COLO829 (cell line): ENCODE measurements around the gene ZDHHC11.
"Not testable (repeated sequence)": the region's sequence is repeated elsewhere in the genome, so short reads cannot be mapped to it uniquely, and the experiment has no call there.

Source experiments
- DNase-seq: peaks from one replicate; pipeline ENCODE4 v3.0.0; 2012; ENCODE audit warnings: low spot score

ZDHHC11 gene

DNA sequence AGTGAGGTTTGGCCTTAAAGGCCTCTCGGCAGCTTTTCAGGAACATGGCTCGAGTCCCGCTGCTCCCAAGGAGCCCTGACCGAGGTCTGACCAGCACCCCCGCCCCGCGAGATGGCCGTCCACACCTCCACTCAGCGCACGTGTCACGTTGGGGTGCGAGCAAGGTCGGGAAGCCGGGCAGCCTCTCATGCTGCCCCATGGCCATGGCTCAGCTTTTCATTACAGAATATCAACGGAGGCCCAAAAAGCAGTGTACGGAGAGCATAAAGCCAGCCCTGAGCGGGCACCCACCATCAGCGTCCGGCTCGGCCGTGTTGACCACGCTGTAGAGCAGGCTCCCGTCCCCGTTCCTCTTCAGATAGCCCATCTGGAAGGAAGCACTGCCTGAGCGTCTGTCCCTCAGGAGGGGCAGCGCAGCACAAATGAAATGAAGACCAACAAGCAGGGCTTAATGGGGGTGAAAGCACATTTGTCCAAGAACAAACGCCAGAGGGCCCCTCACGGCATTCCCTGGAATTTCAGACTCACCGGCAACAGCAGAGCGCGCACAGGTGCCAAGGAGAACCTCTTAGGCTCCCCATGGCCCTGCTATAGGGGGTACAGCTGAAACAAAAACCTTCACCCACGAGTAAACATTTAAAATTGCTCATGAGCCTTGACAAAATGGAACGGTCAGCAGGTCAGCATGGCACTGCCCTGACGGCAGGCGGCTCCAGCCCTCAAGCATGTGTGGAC lies 30.2 kb upstream of the ZDHHC11 start:
- no peak for DNase-seq

DNA sequence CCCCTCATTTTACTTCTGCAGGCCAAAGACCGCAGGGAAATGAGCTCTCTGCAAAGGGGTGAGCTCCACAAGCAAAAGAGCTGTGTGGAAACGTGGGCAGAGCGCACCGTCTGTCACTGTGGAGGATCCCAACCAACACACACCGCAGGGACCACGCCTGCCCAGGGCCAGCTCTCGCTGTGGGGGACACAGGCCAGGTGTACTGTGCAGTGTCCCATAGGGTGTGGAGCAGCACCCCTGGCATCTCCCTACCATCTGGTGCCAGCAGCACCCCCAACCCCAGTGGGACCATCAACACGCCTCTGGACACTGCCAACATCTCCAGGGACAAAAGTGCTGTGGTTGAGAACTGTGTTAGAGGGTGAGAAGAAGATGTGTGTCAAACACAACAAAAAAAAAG lies 27.9 kb upstream of the ZDHHC11 start:
- not testable (repeated sequence) for DNase-seq

DNA sequence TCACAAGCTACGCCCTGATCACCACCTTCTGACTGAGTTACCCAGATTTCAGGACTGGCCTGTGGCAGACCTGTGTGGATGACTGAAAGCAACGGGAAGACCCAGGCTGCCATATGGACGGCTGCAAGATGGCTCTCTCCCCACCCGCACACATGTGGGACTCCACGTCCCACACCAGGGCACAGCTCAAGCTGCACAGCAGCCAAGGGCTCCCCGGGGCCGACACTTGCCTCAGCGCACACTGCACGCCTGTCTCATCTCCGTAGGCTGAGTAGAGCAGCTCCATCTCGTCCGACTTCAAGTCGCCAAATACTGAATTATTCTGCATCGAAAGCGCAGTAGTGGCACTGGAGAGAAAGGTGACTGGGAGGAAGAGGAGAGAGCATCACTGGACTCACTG lies 27.3 kb upstream of the ZDHHC11 start:
- DNase-seq = no peak

DNA sequence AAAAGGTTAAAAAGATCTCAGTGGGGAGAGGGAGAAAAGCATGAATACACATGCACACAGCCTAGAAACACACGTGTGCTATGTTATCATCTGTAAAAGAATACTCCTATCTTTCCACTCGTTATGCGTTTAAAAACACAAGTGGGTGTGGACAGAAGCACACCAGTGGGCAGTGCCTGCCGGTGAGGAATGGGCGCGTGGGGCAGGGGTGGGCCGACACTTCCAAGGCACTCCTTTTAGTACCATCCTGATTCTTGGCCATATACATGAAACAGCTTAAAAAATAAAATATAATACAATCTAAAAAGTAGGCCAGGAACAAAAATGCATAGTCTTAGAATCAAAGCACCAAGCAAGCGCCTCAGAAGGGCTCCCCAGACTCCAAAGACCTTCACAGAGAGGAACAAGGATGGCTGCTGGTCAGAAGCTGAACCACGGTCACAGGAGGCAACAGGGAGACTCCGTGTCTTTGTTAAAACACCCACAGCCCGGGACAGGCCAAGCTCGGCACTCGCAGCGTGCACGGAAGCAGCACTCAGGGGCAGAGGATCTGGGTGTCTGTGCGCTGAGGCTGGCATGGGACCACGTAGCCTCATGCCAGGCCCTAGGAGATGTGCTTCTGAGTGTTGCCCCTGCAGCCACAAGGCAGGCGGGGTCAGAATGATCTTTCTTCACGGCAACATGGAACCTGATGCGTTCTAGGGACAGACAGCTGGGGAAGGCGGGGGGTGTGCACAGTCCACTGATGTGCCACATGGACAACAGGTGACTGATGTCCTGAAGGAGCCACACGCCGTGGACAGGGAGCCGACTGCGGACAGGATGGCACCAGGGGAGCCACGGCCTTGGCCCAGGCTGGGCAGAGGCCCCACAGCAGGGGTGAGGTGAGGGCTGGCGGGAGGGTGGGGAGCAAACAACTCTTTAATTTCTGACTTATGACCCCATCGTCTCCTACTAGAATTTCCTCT lies 25.9 kb upstream of the ZDHHC11 start:
- DNase-seq = no peak

DNA sequence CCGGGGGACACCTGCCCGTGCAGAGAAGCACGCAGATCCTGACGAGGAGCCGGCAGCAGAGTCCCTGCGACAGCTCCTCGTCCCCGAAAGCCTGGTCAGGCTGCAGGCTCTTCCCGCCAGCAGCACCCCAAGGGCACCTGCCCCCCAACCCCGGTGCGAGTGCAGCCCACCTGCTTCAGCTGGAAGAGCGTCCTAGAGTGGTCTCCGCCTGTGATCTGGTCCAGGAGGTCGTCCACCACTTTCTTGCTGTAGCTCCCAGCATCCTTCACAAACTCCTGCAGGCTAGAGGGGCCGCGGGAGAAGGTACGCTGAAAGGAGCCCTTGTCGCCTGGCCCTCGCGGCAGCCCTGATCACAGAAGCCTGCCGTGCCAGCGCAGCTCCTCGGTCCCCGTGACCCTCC lies 25.1 kb upstream of the ZDHHC11 start:
- no peak for DNase-seq

DNA sequence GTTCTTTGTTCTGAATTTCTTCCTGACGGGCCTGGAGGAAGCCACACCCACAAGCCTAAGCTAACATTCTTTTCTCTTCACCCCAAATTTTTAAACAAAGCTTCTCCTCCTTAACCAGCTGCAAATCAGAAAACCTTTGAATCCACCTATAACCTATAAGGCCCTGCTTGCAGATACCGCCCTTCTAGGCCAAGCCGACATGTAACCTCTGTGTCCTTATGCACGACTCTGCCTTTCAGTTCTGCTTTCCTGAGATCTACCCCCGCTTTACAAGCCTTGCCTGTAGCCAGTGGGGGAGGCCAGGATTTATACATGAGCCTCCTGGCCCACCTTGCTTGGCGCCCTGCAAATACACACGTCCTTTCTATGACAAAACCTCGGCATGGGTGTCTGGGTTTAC lies 22.5 kb upstream of the ZDHHC11 start:
- no peak for DNase-seq

DNA sequence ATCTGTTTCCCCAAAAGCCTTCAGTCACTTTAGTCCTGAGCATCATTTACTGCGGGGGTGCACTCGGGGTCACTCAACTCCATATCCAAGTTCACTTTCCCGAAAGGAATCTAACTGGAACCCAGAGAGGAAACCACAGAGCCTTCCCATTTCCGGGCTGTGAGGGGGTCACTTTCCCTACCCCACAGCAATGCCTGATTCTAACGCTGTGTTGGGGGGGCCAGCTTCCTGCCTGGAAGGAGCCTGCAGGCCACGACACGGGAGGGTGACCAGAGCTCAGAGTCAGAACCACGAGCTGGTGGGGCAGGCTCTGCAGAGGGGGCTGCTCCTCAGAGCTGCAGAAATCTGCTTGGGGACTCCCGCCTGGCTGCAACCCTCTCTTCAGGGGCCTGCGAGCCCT lies 21.5 kb upstream of the ZDHHC11 start:
- no peak for DNase-seq

DNA sequence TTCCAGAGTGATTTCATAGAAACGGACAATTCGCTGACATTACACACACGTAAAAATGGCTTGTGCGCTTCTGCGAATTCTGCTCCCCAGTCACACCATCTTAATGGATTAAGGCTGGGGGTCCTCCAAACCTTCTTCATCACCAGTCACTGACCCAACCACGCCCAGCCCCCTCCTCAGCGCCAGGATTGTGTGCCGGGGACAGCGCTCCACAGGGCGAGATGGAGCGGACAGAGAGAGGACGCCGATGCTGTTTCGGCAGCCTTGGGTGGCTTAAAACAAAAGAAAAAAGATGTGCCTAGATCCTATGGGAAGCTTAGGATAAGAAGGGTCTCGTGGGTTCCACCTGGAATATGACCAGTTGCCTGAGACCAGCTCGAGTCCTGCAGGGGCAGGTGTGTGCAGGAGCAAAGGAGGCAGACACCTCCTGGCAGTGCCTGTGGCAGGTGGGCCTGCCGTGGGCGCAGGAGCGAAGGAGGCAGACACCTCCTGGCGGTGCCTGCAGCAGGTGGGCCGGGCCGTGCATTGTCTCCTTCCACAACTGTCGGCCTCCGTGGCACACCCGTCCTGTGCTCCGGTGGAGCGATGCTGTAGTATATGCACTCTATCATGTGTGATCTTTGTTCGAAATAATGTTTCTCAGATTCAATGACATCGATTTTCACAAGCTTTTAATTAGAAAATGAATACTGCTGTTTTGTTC lies 21.0 kb upstream of the ZDHHC11 start:
- DNase-seq = no peak

DNA sequence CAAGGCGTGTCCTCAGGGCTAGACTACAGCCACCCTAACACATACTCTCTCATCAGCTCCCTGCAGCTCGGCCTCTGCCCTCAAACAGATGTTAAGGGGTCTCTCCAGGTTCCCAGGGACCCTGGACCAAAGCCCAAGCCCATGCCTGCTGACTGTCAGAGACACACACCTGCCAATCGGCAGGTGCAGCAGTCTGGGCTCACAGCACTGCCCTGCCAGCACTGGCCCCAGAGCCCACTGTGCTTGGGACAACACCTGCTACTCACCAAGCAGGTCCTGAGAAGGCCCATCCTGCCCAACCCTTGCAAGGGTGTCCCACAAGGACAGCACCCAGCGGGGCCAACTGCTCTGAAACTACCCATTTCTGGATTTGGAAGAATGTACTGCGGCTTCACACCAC lies 20.2 kb upstream of the ZDHHC11 start:
- no peak for DNase-seq

DNA sequence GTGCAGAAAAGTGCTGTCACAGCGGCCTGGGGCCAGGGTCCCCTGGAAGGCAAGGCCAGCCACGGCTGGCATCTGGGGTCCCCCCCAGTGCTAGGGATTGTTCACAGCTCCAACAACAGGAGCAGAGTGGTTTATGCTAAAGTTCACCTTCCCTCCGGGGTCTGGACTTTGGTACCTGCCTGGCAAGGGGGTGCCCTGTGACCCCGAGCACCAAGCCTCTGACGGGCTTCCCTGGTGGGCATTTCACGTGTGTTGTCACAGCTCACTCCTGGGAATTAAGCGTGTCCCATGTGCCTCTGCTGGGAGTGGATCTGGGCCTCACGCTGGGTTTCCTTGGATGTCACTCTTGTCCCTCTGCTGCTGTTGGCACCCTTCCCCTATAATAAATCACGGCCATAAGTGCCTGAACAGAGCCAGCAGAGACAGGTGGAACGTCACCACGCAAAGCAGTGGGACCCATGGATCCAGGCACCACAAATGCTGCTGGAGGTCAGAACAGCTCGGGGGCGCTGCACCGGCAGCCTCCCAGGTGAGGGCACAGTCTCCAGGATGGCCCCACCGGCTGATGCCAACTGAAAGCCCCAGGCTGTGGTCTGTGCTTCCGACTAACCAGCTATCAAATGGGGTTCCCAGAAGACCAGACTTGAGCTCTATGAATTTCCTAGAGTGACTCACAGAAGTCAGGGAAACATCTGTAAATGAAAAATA lies 17.8 kb upstream of the ZDHHC11 start:
- DNase-seq = no peak

DNA sequence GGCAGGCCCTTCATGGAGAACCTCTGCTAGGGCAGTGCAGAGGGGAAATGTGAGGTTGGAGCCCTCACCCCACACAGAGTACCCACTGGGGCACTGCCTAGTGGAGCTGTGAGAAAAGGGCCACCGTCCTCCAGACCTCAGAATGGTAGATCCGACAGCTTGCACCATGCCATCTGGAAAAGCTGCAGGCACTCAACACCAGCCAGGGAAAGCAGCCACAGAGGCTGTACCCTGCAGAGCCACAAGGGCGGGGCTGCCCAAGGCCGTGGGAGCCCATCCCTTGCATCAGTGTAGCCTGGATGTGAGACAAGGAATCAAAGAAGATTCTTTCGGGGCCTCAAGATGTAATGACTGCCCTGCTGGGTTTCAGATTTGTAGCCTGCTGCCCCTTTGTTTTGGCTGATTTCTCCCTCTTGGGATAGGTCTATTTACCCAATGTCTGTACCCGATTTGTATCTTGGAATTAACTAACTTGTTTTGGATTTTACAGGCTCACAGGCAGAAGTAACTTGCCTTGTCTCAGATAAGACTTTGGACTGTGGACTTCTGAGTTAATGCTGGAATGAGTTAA lies 16.6 kb upstream of the ZDHHC11 start:
- no peak for DNase-seq

DNA sequence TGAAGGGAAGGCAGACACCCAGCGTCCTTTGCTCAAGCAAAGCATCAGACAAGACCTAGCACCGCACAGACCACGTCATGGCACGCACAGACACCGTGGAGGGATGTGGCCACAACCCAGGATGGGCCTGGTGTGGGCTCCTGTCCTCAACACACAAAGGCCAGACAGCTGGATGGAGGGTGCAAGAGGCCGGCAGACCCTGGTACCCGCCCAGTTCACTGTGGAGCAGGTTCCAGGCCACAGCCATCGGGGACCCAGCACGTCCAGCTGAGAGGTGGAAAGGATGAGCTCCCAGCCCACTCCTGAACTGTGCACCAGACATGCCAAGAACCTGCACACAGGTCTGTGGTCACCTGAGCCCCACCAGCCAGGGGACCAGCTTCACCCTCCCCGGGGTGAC lies 15.0 kb upstream of the ZDHHC11 start:
- DNase-seq = no peak

DNA sequence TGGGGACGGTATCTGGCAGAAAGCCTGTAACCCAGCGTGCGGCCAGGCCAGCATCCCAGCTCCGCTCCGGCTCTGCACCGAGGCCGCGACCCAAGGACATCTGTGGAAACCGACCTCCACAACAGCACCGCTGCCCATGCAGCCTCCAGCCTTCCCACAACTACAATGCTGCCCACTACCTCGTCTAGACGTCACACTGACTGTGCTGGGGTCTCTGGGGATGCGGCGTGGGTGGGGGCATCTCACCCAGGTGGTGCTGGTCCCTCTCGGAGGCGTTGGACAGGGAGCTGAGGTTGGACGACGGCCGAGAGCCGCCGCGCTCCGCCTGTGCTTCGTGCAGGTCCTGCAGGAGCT lies 14.4 kb upstream of the ZDHHC11 start:
- DNase-seq = no peak

DNA sequence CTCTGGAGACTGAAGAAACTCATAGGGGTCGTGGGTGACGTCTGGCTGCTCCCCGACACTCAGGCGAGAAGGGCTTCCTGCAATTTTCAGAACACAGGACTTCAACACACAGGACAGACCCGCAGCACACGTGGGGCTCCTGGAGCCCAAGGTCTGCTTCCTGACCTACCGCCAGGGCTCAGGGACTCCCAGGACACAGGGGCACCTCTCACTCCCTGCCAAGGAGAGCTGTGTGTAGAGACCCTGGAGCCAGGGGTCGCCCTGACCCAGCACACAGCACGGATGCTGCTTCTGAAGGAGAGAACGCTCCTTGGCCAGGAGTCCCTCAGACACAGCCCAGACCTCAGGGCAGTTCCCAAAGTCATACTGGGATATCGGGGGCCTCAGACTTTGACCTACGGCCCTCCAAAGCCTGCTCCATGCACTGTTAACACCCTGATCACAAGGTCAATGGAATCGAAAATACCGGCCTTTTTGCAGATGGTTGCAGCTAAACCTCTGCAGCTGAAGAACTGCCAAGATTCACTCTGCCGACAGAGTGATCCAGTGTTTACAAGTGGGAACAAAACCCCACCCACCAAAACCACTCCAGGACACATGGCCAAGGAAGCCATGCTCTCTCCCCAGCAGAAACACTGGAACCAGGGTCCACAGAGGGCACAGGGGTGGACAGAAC lies 13.8 kb upstream of the ZDHHC11 start:
- DNase-seq = no peak

DNA sequence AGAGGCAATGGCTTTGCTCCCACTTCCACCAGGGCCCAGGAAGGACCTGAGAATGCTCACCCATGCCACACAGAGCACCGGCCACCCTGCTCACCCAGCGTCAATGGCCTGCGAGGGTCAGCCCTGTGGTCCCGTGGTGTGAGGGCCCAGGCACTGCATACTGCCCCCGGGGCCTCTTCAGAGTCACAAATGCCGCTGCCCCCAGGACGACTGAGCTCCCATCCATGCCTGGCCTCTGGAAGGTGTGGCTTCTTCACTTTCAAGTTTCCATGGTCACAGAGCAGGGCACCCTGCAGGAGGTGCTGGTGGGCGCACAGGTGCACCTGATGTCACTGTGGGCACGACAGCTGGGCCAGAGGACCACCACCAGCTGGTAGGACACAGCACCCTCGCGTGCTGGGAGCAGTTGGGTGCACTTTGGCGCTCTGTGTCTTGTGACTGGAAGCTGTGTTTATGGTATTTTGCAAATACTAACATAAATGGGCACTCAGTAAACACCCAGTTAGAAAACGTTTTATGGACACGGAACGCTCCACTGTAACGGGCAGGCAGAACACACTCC lies 12.5 kb upstream of the ZDHHC11 start:
- DNase-seq = no peak

DNA sequence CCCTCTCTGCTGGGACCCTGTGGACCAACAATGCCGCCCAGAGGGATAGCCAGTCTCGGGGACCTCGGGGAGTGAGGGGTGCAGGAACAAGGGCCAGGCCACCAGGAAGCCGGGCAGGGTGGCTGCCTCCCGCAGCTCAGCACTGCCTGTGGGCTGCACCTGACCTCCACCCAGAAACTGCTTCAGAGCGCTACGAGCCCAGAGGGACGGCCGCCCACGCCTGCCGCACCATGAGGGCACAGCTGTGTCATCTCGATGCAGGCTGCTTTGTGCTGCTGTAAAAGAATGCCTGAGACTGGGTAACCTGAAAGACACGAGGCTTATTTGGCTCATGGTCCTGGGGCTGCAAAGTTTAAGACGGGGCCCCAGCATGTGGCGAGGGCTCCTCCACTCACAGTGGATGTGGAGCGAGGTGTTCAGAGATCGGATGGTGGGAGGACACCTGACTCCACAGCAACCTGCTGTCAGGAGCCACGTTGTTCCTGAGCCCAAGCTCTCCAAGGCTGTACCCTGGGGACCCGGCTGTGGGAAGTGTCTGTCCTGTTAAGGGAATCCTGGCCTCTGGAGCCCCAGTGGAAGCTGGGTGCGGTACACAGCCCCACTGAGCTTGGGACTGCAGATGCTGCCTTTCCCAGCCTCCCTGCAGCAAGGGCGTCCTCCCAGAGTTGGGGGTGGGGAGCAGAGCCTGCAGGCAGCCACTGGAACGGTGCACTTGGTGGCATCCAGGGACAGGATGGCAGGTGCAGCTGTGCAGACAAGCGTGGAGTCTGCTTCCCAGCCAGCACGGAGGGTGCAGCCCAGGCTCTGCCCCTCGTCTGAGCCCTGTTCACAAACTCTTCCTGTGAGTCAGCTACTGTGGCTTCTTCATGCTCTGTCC lies 11.8 kb upstream of the ZDHHC11 start:
- DNase-seq = no peak

DNA sequence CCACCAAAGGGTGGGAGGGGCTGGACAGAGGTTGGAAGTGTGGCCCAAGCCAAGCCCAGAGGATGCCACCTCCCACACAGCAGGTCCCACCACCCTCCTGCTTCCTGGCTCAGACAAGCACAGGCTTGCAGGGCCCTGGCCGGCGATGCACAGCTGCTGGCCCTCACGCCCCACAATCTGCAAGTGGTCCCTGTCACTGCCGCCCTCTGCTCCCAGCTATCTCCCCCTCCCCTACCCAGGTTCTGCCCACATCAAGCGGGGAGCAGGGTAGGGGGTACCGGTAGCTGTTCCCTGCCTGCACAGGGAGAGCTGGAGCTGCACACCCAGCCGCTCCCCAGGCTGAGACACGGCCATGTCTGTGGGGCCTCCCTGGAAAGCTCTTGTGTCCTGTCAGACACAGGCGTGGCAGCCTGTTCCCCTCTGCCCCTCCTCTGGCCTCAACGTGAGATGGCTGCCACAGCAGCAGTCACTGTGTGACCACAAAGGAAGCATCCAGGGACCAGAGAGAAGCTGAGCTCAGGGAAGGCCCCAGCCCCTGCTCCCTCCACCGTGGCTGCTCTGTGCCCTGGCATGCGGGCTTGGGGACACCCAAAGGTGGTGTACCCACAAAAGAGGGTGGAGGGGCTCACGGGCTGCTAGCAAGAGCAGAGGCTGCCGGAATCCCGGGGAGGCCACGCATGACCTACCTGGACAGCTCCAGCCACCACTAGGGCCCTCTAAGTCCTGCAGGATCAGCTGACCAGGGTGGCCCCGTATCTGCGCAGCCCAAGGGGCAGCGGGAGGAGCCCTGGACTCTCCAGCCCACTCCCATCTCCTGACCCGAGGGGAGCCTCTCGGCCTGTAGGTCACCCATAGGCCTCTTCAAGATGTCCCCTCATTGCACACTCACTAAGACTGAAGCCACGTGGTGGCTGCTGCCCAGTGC lies 10.9 kb upstream of the ZDHHC11 start:
- no peak for DNase-seq

DNA sequence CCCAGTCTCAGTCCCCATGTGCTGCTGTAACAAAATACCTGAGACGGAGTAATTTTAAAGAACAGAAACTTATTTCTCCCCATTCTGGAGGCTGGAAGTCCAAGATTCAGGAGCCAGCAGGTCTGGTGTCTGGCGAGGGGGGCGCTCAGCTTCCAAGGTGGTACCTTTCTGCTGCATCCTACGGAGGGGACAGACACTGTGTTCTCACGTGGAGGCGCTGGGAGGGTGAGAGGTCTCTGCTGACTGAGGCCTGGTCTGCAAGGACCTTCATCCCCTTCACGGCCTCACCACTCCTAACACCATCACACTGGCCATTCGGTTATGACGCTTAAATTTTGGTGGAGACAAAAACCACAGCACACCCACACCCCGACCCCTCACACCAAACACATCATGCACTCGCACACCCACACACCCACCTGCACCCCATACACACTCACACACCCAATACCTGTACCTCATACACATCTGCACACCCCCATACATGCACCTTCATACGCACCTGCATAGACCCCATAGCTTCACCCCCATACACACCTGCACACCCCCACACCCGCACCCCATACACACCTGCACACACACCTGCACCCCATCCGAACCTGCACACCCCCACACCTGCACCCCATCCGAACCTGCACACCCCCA lies 9.8 kb upstream of the ZDHHC11 start:
- no peak for DNase-seq
